Prostate gland (tissue), 2 donors: ENCODE data around the gene GH2.
"Not testable (repeated sequence)": the region's sequence is repeated elsewhere in the genome, so short reads cannot be mapped to it uniquely, and the experiment has no call there.

Source experiments
- POLR2A ChIP-seq: fragments of 450-650 bp; IDR thresholded peaks from one replicate; pipeline ENCODE4 v1.6.1; 2016; ENCODE audit warnings: antibody characterized with exemption, mild to moderate bottlenecking
- POLR2AphosphoS5 ChIP-seq: sonication (generic); formaldehyde crosslinking; IDR thresholded peaks from one replicate; pipeline ENCODE4 v1.6.1; 2017; ENCODE audit warnings: antibody characterized with exemption
- TF ChIP-seq, protein P1 (sequence below), 4 experiments: fragments of 200-600 bp in 2 of 4; fragments of 450-650 bp in 2 of 4; sonication (generic) in 2 of 4; IDR thresholded peaks; 1 replicate in 3 of 4; 2 replicates in 1 of 4; pipeline ENCODE4 v1.5.1; 2016 to 2019; ENCODE audit warnings: antibody characterized with exemption in 4 of 4, mild to moderate bottlenecking in 2 of 4, moderate library complexity in 2 of 4

DNA sequence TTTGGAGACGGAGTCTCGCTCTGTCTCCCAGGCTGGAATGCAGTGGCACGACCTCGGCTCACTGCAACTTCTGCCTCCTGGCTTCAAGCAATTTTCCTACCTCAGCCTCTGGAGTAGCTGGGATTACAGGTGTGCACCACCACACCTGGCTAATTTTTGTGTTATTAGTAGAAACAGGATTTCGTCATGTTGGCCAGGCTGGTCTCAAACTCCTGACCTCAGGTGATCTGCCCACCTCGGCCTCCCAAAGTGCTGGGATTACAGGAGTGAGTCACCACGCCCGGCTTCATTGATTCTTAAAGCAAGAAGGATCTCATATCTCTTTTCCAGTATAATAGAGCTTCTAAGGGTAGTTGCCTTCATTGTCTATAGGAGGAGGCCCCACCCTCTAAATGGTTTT lies 23.1 kb upstream of the GH2 start:
- TF ChIP-seq POLR2A, POLR2AphosphoS5: not testable (repeated sequence)
- TF ChIP-seq, protein P1, sequence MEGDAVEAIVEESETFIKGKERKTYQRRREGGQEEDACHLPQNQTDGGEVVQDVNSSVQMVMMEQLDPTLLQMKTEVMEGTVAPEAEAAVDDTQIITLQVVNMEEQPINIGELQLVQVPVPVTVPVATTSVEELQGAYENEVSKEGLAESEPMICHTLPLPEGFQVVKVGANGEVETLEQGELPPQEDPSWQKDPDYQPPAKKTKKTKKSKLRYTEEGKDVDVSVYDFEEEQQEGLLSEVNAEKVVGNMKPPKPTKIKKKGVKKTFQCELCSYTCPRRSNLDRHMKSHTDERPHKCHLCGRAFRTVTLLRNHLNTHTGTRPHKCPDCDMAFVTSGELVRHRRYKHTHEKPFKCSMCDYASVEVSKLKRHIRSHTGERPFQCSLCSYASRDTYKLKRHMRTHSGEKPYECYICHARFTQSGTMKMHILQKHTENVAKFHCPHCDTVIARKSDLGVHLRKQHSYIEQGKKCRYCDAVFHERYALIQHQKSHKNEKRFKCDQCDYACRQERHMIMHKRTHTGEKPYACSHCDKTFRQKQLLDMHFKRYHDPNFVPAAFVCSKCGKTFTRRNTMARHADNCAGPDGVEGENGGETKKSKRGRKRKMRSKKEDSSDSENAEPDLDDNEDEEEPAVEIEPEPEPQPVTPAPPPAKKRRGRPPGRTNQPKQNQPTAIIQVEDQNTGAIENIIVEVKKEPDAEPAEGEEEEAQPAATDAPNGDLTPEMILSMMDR (IDR thresholded peaks at IDR 0.05), result not testable (repeated sequence)
